DOHH2 (cell line): ENCODE data around the gene DISC1.

ENCODE experiments used
- CTCF ChIP-seq: fragments of 200-600 bp; sonication (generic); IDR thresholded peaks from one replicate; pipeline ENCODE4 v1.5.1; 2014; ENCODE audit warnings: antibody characterized with exemption, mild to moderate bottlenecking, low read depth, low read length; ENCODE audit not compliant: poor library complexity, severe bottlenecking
- EZH2phosphoT487 ChIP-seq: fragments of 200-600 bp; sonication (generic); IDR thresholded peaks from 2 replicates; pipeline ENCODE4 v1.6.1; 2017; ENCODE audit warnings: borderline replicate concordance, mild to moderate bottlenecking, antibody characterized with exemption, low read length, moderate library complexity, mixed read lengths

- TF ChIP-seq CTCF (no peak), EZH2phosphoT487 (no peak)
Observed at GRCh38 chr1:231734417-231734816, 107.8 kb downstream of the DISC1 start.
